HG03354 (cell line): Measurements from ENCODE around the gene FAM98B.

ENCODE experiments used
- ATAC-seq: cut with Tn5 transposase; IDR thresholded peaks from one replicate; pipeline ENCODE4 v1.9.1; 2021; ENCODE audit warnings: mild to moderate bottlenecking; ENCODE audit not compliant: unreplicated experiment, poor library complexity, severe bottlenecking

Gene FAM98B

DNA sequence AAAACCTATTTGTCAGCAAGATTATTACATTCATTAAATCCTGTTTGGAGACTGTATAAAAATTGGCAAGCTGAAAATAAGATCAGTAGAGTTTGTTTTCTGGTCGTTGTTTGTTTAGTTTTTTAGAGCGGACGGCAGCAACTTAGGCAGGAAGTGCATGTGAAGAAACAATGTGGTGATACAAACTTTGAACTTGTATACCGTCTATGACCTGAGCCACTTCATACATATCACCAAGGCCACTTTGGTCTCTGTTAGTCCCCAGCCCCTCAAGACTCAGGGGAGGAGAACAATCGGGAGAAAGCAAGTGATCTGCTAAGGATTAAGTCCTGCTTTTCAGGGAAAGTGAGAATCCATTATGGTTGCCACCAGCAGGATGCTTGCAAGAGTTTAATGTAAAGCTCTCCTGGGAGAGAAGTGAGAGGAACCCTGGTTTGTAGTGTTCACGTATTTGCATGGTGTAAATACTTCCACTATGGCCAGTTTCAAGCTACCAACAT is 79.5 kb downstream of the FAM98B start:
- ATAC-seq: no peak

DNA sequence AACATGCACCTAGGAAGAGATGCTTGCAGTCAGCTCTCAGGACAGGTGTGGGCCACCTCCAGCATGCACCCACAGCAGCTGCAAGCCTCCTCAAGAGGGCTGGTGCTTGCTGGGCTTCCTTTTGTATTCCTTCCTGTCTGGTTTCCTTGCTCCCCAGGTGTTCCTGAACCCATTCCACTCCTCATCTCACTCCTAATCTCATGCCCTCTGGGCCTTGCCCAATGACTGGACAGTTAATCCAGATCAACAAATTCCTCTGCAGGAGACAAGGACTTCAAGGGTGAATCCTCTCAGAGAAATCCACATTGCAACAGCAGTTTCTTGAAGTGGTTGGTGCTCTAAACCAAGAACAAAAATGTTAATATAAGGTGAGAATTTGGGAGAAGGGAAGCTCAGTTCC is 80.0 kb downstream of the FAM98B start:
- no peak for ATAC-seq

DNA sequence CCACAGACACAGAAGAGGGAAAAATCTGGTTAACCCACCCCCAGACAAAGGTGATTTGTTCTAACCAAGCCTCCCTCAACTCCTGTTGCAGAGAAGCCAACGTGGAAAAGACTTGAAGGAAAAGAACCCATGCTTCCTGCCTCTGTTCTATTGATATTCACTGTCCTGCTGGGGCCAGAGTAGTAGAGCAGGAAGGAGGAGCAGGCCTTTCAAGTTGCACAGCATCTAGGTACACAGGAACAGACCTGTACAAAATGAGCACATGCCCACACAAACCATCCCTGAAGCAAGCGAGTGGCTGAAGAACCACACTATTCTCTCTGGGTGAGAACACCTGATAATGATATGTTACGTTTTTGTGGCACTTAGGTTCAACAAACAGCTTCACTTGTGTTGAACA is 80.8 kb downstream of the FAM98B start:
- ATAC-seq: no peak

DNA sequence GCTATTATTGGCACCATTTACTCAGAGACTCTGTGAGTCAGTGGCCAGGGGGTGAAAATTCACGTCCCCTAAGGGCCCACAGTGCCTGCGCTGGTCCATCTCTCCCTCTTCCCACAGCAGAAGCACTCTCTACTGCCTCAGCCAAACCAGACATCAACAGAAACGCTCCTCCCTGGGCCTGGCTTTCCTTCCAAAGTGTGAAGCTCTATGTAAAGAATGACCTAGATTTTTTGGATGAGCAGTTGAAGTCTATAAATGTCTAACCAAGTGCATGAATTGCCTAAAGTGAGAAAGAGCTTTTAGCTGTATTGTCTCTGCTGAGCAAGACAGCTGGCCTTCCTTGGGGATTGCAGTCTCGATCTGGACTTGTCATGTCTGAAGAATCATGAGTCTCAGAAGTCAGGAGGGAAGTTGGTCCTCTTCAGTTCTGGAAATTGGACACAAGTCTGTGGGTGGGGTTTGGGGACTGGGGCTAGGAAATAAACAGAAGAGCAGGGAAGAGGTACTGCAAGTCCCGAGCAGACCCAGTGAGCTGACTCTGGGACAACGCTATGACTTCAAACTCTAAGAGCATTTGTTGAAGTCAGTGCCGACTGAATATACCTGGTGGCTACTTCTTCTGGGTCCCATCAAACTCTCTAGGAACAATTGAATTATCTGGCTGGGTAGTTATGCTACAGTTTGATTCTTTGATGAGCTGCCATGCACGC is 81.7 kb downstream of the FAM98B start:
- no peak for ATAC-seq

- no peak for ATAC-seq
Observed at GRCh38 chr15:38536201-38536676, 82.3 kb downstream of the FAM98B start.
